ENCODE measurements around the gene OR9Q2.

GRCh38 chr11:58152781-58153180 is 36.1 kb upstream of the OR9Q2 start:
- TF ChIP-seq CTCF (IDR thresholded peaks at IDR 0.05; ENCODE audit: poor library complexity): no peak
- TF ChIP-seq EZH2 (IDR thresholded peaks at IDR 0.05; ENCODE audit: borderline replicate concordance): no peak
